Nephron progenitor cell (in vitro differentiated cells): ENCODE results near the gene TMEM198.

Source experiments
- DNase-seq: peaks from one replicate; pipeline ENCODE4 v3.0.0; 2021
- H3K27ac Mint-ChIP-seq: 2 replicates; pipeline ENCODE4 v1.8.0; 2021; ENCODE audit warnings: mild to moderate bottlenecking, moderate library complexity, mixed read lengths
- H3K27me3 Mint-ChIP-seq: 2 replicates; pipeline ENCODE4 v1.8.0; 2021; ENCODE audit warnings: mild to moderate bottlenecking, low read depth, mixed read lengths; ENCODE audit not compliant: poor library complexity
- H3K36me3 Mint-ChIP-seq: 2 replicates; pipeline ENCODE4 v1.8.0; 2021; ENCODE audit warnings: low read depth, mixed read lengths
- H3K4me1 Mint-ChIP-seq: 2 replicates; pipeline ENCODE4 v1.8.0; 2021; ENCODE audit warnings: mixed read lengths
- H3K4me3 Mint-ChIP-seq: 2 replicates; pipeline ENCODE4 v1.8.0; 2021; ENCODE audit warnings: mild to moderate bottlenecking, moderate library complexity, mixed read lengths
- H3K9me3 Mint-ChIP-seq: 2 replicates; pipeline ENCODE4 v1.8.0; 2021; ENCODE audit warnings: mild to moderate bottlenecking, moderate library complexity, mixed read lengths
- TF ChIP-seq, protein P1 (sequence below): fragments of 200-600 bp; sonication (generic); IDR thresholded peaks from 2 replicates; pipeline ENCODE4 v1.5.0; 2021; ENCODE audit warnings: antibody characterized with exemption

Gene TMEM198

GRCh38 chr2:219497495-219498279, 46.1 kb upstream of the TMEM198 start:
- peak; percentile 82 for DNase-seq
- Mint-ChIP-seq H3K4me3 (peak overlapping the region; percentile 88), H3K27me3 (peaks cover 69% of the 10 kb centered on the region), H3K36me3 (no peaks in the 10 kb centered on the region), H3K9me3 (no peaks in the 10 kb centered on the region), H3K27ac (no peak overlapping the region), H3K4me1 (peaks cover 69% of the 10 kb centered on the region)
- TF ChIP-seq, protein P1, sequence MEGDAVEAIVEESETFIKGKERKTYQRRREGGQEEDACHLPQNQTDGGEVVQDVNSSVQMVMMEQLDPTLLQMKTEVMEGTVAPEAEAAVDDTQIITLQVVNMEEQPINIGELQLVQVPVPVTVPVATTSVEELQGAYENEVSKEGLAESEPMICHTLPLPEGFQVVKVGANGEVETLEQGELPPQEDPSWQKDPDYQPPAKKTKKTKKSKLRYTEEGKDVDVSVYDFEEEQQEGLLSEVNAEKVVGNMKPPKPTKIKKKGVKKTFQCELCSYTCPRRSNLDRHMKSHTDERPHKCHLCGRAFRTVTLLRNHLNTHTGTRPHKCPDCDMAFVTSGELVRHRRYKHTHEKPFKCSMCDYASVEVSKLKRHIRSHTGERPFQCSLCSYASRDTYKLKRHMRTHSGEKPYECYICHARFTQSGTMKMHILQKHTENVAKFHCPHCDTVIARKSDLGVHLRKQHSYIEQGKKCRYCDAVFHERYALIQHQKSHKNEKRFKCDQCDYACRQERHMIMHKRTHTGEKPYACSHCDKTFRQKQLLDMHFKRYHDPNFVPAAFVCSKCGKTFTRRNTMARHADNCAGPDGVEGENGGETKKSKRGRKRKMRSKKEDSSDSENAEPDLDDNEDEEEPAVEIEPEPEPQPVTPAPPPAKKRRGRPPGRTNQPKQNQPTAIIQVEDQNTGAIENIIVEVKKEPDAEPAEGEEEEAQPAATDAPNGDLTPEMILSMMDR = no peak

DNA sequence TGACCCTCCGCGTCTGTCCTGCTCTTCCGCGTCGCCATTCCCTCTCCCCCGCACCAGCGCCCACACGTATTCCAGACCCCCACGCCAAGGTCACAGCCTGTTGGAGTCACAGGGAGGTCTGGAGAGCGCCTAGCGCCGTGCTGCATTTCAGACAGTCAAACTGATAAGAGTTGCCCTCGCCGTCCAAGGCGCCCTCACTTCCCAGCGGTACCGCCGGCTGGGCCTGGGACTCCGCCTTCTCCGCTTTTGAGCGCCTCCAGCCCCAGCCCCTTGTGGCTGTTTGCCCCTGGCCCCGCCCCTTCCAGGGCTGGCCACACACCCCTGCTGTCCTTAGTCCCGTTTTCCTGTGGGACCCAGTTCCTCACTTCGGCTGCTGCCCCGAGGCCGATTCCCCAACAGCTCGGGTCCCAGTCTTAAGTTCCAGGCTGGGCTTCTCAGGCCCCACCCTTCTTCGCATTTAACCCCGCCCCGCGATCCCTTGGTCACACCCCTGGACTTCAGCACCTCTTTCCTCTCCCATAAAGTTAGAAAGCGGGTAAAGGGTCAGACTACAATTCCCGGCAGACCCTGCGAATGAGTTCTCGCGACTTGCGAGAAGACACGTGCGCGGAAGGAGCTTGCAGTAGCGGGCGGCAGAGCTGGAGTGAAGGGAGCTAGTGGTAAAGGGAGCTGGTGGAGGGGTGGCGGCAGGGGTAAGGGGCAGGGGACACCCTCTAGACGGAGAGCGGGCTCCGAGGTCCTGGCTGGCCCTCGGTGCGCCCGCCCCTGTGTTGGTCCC, 45.4 kb upstream of the TMEM198 start, which contains the start of gene GMPPA:
GMPPA (plus strand) TSS at position 612 of the 778 bp plus-strand sequence. CDS start 1,085 bp downstream, outside the sequence.
- TF ChIP-seq, protein P1 = no peak
- Mint-ChIP-seq H3K27ac (peak within 1 kb of the TSS; percentile 40), H3K4me1 (peaks cover 73% of the 10 kb centered on the region), H3K27me3 (peaks cover 62% of the 10 kb centered on the region), H3K4me3 (peak within 1 kb of the TSS; percentile 88), H3K9me3 (no peaks in the 10 kb centered on the region), H3K36me3 (no peaks in the 10 kb centered on the region)
- DNase-seq = peak; percentile 95

- Mint-ChIP-seq H3K27ac (no peak overlapping the region), H3K4me3 (peak overlapping the region; percentile 88), H3K9me3 (no peaks in the 10 kb centered on the region), H3K27me3 (peaks cover 60% of the 10 kb centered on the region), H3K4me1 (peaks cover 73% of the 10 kb centered on the region), H3K36me3 (no peaks in the 10 kb centered on the region)
- no peak for DNase-seq
- TF ChIP-seq, protein P1 = no peak
Measured at GRCh38 chr2:219499058-219499307, 44.8 kb upstream of the TMEM198 start.

DNA sequence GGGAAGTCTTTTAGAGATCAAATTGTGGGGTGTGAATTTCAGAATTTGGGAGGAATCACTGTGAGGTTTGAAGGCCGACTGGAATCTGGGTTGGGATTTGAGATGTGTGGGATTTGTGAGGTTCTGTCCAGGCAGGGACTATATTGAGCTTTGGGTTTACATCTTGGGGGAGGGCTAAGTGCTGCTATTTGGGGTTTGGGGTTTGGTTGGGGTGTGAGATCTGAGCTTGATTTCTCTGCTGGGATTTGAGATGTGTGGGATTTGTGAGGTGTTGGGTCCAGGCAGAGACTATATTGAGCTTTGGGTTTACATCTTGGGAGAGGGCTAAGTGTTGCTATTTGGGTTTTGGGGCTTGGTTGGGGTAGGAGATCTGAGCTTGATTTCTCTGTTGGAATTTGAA, 44.3 kb upstream of the TMEM198 start:
- Mint-ChIP-seq H3K4me1 (peaks cover 73% of the 10 kb centered on the region), H3K27ac (no peak overlapping the region), H3K36me3 (no peaks in the 10 kb centered on the region), H3K9me3 (no peaks in the 10 kb centered on the region), H3K4me3 (peak overlapping the region; percentile 88), H3K27me3 (peaks cover 56% of the 10 kb centered on the region)
- TF ChIP-seq, protein P1 = no peak
- no peak for DNase-seq

GRCh38 chr2:219500135-219500534, 43.7 kb upstream of the TMEM198 start:
- Mint-ChIP-seq H3K36me3 (no peaks in the 10 kb centered on the region), H3K27ac (no peak overlapping the region), H3K4me1 (peaks cover 68% of the 10 kb centered on the region), H3K9me3 (no peaks in the 10 kb centered on the region), H3K4me3 (peak overlapping the region; percentile 88), H3K27me3 (peaks cover 54% of the 10 kb centered on the region)
- TF ChIP-seq, protein P1 = no peak
- no peak for DNase-seq
